T-helper 1 cell (primary cell): ENCODE data around the gene PSMB4.

Experiments
- DNase-seq, 5 donors: peaks; one replicate each; pipeline ENCODE4 v3.0.0-alpha.2; 2012 to 2020

Gene PSMB4

GRCh38 chr1:151443846-151444782, 44.7 kb downstream of the PSMB4 start:
- DNase-seq: peak in 4 of 5 donors; percentile 36 to 72 (median 46)

- no peak for DNase-seq
These were observed 45.4 kb downstream of the PSMB4 start for GRCh38 chr1:151444783-151445177.

DNA sequence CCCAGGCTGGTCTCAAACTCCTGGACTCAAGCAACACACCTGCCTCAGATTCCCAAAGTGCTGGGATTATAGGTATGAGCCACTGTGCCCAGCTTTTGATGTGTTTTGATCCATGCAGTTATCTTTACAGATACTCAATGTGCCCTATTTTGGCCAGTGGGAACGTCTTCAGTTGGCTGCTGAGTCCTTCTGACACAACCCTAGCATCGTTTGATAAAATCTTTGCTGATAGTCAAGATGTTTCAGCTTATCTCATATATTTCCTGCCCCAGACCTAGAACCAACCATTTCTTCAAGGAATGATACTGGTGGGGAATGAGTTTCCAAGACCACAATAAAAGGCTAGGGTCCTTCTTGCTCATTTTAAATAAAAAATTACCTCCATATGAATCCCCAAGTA, 48.3 kb downstream of the PSMB4 start:
- DNase-seq: no peak
